ENCODE results near the gene POTEF.

DNA sequence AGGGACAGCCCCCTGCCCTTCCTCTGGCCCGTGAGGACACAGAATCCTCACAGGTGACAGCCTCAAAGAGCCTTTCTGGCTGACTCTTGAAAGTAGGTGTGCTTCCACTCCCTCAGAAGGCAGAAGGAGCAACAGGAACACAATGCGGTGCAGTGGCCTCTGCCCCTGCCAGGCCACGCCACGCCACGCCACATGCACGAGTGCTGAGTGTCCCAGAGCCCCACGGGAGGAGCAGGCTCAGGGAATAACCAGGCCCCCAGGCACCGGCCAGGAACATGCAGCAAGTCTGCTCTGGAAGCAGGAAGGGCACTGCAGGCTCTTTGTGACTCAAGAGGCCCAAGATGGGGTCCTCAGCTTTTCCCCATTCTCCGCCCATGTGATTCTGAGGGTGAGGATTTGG is 33.9 kb upstream of the POTEF start:
- no peak for TF ChIP-seq REST (tag by site-specific recombination; IDR thresholded peaks at IDR 0.05)
- TF ChIP-seq CTCF (tag by site-specific recombination; IDR thresholded peaks at IDR 0.05): no peak

All from HEK293 (cell line).